Measurements from ENCODE around the gene IL15RA.

IL15RA gene

DNA sequence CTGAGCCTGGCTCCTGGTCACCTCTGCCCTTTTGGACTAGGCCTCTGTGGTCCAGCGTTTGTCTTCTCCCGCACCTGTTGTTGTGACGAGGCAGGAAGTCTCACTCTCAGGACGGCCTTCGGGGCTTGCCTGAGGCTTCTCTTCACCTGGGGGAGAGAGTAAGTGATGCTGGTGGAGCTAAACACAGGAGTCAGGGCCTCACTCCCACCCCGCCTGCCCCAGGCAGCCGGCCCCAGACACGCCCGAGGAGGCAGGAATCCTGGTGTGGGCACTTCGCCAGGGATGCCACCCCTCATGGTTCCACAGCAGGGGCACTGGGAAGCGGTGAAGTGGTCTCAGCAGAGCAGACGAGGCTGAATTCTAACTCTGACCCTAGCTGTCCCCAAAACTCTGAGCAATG, 42.5 kb upstream of the IL15RA start:
- no peak overlapping the region for H3K4me3 ChIP-seq (ENCODE audit: low read depth, low read length)
- TF ChIP-seq, protein P1, sequence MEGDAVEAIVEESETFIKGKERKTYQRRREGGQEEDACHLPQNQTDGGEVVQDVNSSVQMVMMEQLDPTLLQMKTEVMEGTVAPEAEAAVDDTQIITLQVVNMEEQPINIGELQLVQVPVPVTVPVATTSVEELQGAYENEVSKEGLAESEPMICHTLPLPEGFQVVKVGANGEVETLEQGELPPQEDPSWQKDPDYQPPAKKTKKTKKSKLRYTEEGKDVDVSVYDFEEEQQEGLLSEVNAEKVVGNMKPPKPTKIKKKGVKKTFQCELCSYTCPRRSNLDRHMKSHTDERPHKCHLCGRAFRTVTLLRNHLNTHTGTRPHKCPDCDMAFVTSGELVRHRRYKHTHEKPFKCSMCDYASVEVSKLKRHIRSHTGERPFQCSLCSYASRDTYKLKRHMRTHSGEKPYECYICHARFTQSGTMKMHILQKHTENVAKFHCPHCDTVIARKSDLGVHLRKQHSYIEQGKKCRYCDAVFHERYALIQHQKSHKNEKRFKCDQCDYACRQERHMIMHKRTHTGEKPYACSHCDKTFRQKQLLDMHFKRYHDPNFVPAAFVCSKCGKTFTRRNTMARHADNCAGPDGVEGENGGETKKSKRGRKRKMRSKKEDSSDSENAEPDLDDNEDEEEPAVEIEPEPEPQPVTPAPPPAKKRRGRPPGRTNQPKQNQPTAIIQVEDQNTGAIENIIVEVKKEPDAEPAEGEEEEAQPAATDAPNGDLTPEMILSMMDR (IDR thresholded peaks at IDR 0.05; ENCODE audit: low read depth, low read length, missing control alignments), result no peak
- no peak for DNase-seq (ENCODE audit: low read depth)
- in situ Hi-C loops (cut with HindIII; ENCODE audit: low sequenced_read_pairs), result no loop called here

DNA sequence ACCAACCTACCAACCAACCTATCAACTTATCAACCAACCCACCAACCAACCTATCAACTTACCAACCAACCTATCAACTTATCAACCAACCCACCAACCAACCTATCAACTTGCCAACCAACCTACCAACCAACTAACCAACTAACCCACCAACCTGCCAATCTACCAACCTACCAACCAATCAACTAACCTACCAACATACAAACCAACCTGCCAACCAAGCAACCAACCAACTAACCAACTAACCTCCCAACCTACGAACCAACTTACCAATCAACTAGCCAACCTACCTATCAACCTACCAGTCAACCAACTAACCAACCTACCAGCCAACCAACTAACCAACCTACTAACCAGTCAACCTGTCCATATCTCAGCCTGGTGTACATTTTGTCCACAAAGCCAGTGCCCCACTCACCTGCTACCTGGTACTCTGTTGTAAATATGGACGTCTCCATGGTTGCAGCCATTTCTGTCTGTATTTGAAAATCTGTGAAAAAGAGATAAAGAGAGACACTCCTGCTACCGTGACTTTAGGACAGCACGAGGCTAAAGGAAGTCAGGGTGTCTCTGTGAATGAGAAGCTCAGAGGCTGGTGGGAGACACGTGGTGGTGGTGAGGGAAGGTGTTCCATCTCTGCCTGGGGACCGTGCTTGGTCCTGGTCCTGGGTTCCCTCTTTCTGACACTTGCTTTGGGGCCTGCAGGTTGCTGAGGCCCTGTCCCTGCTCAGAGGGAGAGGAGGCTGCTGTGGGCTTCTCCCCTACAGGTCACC, 41.9 kb upstream of the IL15RA start:
- in situ Hi-C loops (cut with HindIII; ENCODE audit: low sequenced_read_pairs), result no loop called here
- DNase-seq (ENCODE audit: low read depth), result no peak
- TF ChIP-seq, protein P1 (IDR thresholded peaks at IDR 0.05; ENCODE audit: low read depth, low read length, missing control alignments), result no peak
- no peak overlapping the region for H3K4me3 ChIP-seq (ENCODE audit: low read depth, low read length)

DNA sequence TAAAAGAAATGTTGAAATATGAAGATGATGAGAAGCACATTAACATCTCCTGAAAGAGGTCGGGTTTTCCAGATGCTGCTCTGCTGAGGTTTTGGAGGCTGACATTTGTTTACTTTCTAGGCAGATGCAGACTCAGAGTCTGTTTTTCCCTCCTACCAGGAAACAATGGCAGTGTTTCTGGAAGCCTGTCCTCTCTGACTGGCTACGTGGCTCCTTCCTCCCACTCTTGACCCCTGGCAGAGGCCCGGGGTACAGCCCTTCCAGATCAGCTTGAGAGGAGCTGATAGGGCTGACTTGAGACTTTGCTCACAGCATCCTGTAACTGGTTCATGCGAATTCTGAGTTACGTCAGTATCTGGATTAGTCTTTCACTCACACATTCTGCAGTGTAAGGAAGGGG, 41.1 kb upstream of the IL15RA start:
- no peak for DNase-seq (ENCODE audit: low read depth)
- TF ChIP-seq, protein P1 (IDR thresholded peaks at IDR 0.05; ENCODE audit: low read depth, low read length, missing control alignments), result no peak
- in situ Hi-C loops (cut with HindIII; ENCODE audit: low sequenced_read_pairs), result no loop called here
- H3K4me3 ChIP-seq (ENCODE audit: low read depth, low read length), result no peak overlapping the region

DNA sequence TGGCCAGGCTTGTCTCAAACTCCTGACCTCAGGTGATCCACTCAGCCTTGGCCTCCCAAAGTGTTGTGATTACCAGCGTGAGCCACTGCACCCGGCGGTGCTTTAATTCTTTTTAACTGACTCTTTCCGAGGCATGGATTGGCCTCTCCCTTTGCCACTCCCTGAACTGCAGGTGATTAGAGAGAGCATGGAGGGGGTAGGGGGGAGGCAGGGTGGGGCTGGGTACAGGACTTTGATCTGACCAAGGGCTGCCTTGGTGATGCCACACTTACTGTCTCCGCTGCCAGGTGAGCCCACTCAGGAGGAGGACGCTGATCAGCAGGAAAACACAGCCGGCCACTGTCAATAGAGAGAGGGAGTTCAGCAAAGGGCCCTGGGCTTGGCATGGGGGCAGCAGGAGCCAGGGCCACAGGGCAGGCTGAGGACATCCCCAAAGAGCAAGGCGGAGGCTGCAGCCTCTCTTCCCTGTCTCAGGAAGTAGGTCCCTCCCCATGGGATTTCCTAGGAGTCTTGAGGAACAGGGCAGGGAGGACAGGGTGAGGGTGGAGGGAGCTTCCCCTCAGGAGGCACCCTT, 40.5 kb upstream of the IL15RA start:
- no peak for DNase-seq (ENCODE audit: low read depth)
- in situ Hi-C loops (cut with HindIII; ENCODE audit: low sequenced_read_pairs), result no loop called here

DNA sequence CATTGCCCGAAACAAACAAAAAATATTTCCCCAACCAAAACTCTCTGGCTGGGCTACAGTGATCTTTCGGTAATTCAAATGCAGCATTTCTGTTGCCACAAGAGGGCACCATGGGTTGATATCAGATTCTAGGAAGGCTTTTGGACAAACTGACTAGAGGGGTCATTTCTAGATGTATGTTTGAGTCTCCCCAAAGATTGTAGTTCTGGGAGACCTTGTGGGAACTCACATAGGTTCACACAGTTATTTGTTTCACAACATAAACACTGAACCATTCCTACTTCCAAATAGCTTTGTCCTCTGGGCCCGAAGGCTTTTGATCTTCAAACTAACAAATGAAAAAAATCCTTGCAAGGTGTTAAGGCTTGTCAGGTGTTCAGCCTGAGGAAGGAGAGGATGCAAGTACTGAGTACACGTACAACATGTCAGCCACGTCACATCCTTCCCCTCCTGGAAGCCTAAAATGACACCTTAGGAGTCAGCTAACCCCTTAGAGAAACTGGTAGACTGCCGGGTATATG, 37.0 kb upstream of the IL15RA start:
- TF ChIP-seq, protein P1 (IDR thresholded peaks at IDR 0.05; ENCODE audit: low read depth, low read length, missing control alignments), result peak; percentile 74
- in situ Hi-C loops (cut with HindIII; ENCODE audit: low sequenced_read_pairs), result no loop called here
- no peak overlapping the region for H3K4me3 ChIP-seq (ENCODE audit: low read depth, low read length)
- peak; percentile 5 for DNase-seq (ENCODE audit: low read depth)

More for the DNA sequence above, 40.5 kb upstream of the IL15RA start:
- TF ChIP-seq, protein P1 (IDR thresholded peaks at IDR 0.05; ENCODE audit: low read depth, low read length, missing control alignments), result no peak
- H3K4me3 ChIP-seq (ENCODE audit: low read depth, low read length), result no peak overlapping the region

DNA sequence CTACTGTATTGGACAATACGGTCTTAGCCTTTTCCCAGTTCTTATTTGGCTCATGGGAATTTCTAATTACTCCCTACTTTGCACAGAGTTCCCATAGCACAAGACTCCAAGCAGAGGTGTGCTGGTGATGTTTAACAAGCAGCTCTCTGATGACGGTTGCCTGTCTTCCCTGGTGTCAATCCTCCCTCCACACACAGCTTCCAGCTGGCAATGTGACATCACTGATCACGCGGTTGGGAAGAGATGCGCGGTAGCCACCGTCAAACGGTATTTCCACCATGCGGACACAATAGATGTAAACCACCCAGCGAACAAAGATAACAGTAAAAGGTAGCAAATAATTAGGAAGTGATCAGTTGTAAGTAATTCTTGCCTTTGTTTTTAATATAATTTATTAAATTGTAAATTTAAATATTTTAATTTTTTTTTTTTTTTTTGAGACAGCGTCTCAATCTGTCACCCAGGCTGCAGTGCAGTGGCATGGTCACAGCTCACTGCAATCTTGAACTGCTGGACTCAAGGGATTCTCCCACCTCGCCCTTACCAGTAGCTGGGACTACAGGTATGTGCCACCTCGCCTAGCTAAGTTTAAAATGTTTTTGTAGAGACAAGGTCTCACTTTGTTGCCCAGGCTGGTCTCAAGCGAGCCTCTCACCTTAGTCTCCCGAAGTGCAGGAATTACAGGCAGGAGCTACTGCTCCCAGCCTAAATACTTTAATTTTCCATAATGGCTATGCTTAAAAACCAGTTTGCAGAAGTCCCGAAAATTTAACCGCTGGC, 36.3 kb upstream of the IL15RA start:
- in situ Hi-C loops (cut with HindIII; ENCODE audit: low sequenced_read_pairs), result no loop called here
- TF ChIP-seq, protein P1 (IDR thresholded peaks at IDR 0.05; ENCODE audit: low read depth, low read length, missing control alignments), result no peak
- no peak overlapping the region for H3K4me3 ChIP-seq (ENCODE audit: low read depth, low read length)
- no peak for DNase-seq (ENCODE audit: low read depth)

Data from astrocyte of the cerebellum (primary cell).